Measurements from ENCODE around the gene DCBLD1.

Gene DCBLD1

DNA sequence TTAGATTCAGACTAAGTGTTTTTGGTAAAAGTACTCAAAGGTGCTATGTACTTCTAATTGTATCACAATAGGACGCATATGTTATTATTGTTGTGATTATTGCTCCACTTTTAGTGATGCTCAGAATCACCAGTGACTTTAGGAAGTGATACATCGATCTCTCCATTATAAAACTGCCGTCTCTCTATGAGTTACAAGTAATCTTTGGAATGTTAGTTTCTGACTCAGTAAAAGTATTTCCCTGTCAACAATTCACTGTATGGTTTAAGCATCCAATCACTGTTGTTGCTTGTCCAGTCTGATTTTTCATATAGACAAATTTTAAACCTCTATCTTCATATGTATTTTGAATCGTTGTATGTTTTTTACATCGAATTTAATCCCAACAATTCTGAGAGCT, 9.4 kb downstream of the DCBLD1 start:
- H3K4me3 ChIP-seq (replicated peaks in 1 of 2; ENCODE audit: low read depth in 2 of 2, low read length in 2 of 2), result no peak overlapping the region
- TF ChIP-seq, protein P1, sequence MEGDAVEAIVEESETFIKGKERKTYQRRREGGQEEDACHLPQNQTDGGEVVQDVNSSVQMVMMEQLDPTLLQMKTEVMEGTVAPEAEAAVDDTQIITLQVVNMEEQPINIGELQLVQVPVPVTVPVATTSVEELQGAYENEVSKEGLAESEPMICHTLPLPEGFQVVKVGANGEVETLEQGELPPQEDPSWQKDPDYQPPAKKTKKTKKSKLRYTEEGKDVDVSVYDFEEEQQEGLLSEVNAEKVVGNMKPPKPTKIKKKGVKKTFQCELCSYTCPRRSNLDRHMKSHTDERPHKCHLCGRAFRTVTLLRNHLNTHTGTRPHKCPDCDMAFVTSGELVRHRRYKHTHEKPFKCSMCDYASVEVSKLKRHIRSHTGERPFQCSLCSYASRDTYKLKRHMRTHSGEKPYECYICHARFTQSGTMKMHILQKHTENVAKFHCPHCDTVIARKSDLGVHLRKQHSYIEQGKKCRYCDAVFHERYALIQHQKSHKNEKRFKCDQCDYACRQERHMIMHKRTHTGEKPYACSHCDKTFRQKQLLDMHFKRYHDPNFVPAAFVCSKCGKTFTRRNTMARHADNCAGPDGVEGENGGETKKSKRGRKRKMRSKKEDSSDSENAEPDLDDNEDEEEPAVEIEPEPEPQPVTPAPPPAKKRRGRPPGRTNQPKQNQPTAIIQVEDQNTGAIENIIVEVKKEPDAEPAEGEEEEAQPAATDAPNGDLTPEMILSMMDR (IDR thresholded peaks at IDR 0.05; ENCODE audit: low read depth, low read length), result no peak
- peak; percentile 18 to 82 for DNase-seq (ENCODE audit: low read depth in 2 of 2)

DNA sequence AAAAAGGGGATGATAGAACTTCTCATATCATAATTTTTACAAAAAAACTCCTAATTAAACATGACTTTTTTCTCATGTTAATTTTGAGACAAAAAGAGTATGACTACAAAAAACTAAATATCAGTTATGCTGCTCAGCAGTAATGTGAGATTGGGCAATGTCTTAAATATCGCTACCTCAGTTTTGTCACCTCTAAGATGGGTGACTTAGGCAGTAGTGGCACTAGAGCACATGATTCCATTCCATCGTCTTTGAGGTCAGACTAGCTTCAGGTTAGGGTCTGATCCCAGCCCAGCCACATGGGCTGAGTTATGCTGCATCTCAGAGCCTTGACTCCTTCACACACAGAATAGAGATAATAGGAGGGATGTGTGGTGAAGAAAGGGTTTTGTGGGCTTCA, 11.0 kb downstream of the DCBLD1 start:
- TF ChIP-seq, protein P1 (IDR thresholded peaks at IDR 0.05; ENCODE audit: low read depth, low read length), result no peak
- DNase-seq (ENCODE audit: low read depth in 2 of 2), result no peak
- H3K4me3 ChIP-seq (replicated peaks in 1 of 2; ENCODE audit: low read depth in 2 of 2, low read length in 2 of 2), result no peak overlapping the region

DNA sequence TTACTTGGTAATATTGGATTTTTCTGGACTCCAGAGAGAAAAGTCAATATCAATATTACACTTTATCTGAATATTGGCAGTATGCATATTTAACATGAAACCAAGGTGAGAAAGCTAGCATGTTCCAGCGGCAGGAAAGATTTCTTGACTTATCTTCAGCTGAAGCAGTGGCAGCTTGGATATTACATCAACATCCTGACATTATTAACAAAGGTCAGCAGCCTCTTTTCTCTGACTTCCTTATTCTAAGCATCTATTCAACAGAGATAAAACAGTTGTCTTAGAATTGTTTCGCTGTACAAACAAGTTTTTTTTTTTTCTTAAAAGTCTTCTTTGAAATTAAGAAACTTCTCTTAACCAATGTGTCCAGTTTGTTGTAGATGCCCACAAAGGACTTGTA, 11.8 kb downstream of the DCBLD1 start:
- TF ChIP-seq, protein P1 (IDR thresholded peaks at IDR 0.05; ENCODE audit: low read depth, low read length), result no peak
- H3K4me3 ChIP-seq (replicated peaks in 1 of 2; ENCODE audit: low read depth in 2 of 2, low read length in 2 of 2), result no peak overlapping the region
- DNase-seq (ENCODE audit: low read depth in 2 of 2), result peak; percentile 43 to 53

DNA sequence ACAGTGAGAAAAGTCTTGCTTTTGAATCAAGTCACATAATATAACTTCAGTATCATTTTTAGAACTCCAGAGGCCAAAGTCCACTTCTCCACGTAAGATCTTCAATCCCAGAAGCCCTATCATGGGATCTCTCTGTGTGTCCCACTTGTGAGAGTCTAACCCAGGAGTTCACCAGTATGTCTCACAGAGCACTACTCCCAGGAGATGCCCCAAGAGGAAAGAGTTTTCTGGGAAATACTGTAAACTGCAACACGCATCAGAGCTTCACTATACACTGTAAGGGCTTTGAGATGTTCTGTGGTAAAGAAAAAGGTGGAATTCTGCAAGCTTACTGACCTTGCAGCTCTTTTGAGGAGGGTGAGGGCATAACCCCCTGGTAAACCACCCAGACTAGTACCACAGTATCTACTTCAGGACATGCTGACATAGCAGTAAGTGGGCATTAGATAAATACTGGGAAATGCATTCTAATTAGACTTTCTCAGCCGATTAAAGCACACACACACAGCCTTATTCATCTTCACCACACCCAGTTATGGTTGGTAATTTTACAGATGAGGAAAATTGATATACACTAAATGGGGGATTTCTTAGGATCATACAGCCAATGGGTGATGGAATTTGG, 12.3 kb downstream of the DCBLD1 start:
- no peak overlapping the region for H3K4me3 ChIP-seq (replicated peaks in 1 of 2; ENCODE audit: low read depth in 2 of 2, low read length in 2 of 2)
- peak; percentile 22 to 67 for DNase-seq (ENCODE audit: low read depth in 2 of 2)
- TF ChIP-seq, protein P1 (IDR thresholded peaks at IDR 0.05; ENCODE audit: low read depth, low read length), result no peak

DNA sequence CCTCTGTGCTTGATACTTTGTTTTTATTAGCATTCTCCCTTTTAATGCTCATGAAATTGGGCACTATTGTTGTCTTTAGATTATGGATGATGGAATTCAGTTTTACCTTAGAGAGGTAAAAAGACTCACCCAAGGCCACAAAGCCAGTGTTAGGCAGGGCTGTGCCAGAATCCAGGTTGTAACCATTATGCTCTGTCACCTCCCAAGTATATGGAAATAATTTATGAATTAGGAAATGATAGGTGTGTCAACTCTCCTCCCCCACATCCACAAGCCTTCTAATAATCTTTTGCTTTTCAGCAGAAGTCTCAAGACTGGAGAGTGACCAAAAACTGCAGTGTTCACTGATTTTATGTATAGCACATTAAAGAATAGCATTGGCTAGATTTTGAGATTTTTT, 13.0 kb downstream of the DCBLD1 start:
- DNase-seq (ENCODE audit: low read depth in 2 of 2), result no peak
- H3K4me3 ChIP-seq (replicated peaks in 1 of 2; ENCODE audit: low read depth in 2 of 2, low read length in 2 of 2), result no peak overlapping the region
- TF ChIP-seq, protein P1 (IDR thresholded peaks at IDR 0.05; ENCODE audit: low read depth, low read length), result no peak

DNA sequence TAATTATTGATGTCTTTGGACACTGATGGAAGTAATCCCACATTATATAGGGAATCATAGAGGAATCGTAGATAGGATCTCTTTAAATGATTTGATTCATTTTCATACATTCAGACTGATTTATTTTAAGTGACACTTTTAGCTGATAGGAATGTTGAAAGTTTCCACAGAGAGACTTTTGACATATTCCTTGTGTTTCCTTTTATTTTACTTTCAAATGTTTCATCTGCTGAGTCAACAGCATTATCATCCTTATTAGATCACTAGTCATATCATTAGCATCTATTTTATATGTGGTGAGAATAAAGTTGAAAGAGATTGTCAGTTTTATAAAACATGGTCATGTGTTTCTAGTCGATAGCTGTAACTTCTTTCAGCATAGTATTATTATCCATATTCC, 13.4 kb downstream of the DCBLD1 start:
- TF ChIP-seq, protein P1 (IDR thresholded peaks at IDR 0.05; ENCODE audit: low read depth, low read length), result no peak
- no peak overlapping the region for H3K4me3 ChIP-seq (replicated peaks in 1 of 2; ENCODE audit: low read depth in 2 of 2, low read length in 2 of 2)
- DNase-seq (ENCODE audit: low read depth in 2 of 2), result peak in 1 of 2 donors; percentile 59

Measured in cardiac fibroblast (primary cell).